HCT116 (cell line): ENCODE data around the gene VCPKMT. TPM values are rescaled to one million over a fixed set of nuclear protein-coding genes. Genes with fewer than 3 reads are reported as not detected.

Experiments
- ATAC-seq: fragments of 200-7000 bp; cut with Tn5 transposase; 2 replicates; pipeline ENCODE4 v1.9.1; 2020; ENCODE audit warnings: mild to moderate bottlenecking, moderate library complexity
- BruUV-seq: library from RNA; stranded (reverse); fragments of 400-500 nt; replicated peaks from 2 replicates; lab custom pipeline; 2021; lab: Mats Ljungman, UMichigan
- CTCF ChIA-PET: fragments of 300-600 bp; sonication (Branson Sonifier 250); formaldehyde crosslinking; loops from one replicate; lab custom pipeline; 2021; ENCODE audit warnings: antibody characterized with exemption; lab: Charles Lee
- POLR2A ChIA-PET: fragments of 300-600, 350-600 bp; sonication (Branson Sonifier 250); formaldehyde crosslinking; loops from one replicate; lab custom pipeline; 2021; ENCODE audit warnings: antibody characterized with exemption; lab: Charles Lee
- RAD21 ChIA-PET, 2 experiments: fragments of 300-600 bp; sonication (Branson Sonifier 250); formaldehyde crosslinking; loops; one replicate each; lab custom pipeline; 2023; ENCODE audit warnings: low total read pairs in 2 of 2; ENCODE audit not compliant: uncharacterized antibody in 2 of 2, unreplicated experiment in 2 of 2, low non-redundant PET in 1 of 2; lab: Charles Lee
- DNase-seq: peaks from one replicate; pipeline ENCODE4 v3.0.0-alpha.2; 2010; ENCODE audit warnings: low read depth, low spot score
- H2AFZ ChIP-seq: fragments of 200-600 bp; shearing (Covaris generic), sonication (generic); 2 replicates; pipeline ENCODE4 v1.6.1; 2017; ENCODE audit warnings: low read depth, mixed run types, mixed read lengths, antibody characterized with exemption, low read length; ENCODE audit not compliant: poor library complexity, severe bottlenecking
- H3K27ac ChIP-seq: 2 replicates; pipeline ENCODE4 v1.5.1; 2012; ENCODE audit warnings: low read depth, low read length
- H3K27me3 ChIP-seq: fragments of 200-600 bp; sonication (generic); 2 replicates; pipeline ENCODE4 v1.6.1; 2016; ENCODE audit warnings: mixed run types, low read length, mixed read lengths; ENCODE audit not compliant: insufficient read depth
- H3K36me3 ChIP-seq, 2 experiments: fragments of 200-500 bp in 1 of 2; fragments of 200-600 bp in 1 of 2; sonication (Bioruptor generic) in 1 of 2; sonication (generic) in 1 of 2; 2 replicates each; pipeline versions ENCODE4 v1.5.1 to v1.6.1; 2014 to 2016; ENCODE audit warnings: low read length in 2 of 2, inconsistent platforms in 1 of 2, mixed read lengths in 1 of 2, mixed run types in 1 of 2; ENCODE audit not compliant: insufficient read depth in 2 of 2, control insufficient read depth in 1 of 2
- H3K4me1 ChIP-seq, 2 experiments: fragments of 200-600 bp in 1 of 2; sonication (generic) in 1 of 2; 2 replicates each; pipeline versions ENCODE4 v1.5.1 to v1.6.1; 2012 to 2017; ENCODE audit warnings: low read length in 2 of 2, inconsistent platforms in 1 of 2, mild to moderate bottlenecking in 1 of 2, mixed read lengths in 1 of 2, mixed run types in 1 of 2, moderate library complexity in 1 of 2; ENCODE audit not compliant: insufficient read depth in 2 of 2, control insufficient read depth in 1 of 2
- H3K4me2 ChIP-seq: fragments of 200-600 bp; sonication (generic); 2 replicates; pipeline ENCODE4 v1.6.1; 2017; ENCODE audit warnings: mixed run types, low read length, mixed read lengths
- H3K4me3 ChIP-seq, 2 experiments: fragments of 200-600 bp in 1 of 2; sonication (generic) in 1 of 2; replicated peaks in 1 of 2; 2 replicates each; pipeline ENCODE4 v1.5.1; 2011 to 2016; ENCODE audit warnings: low read length in 2 of 2, control low read depth in 1 of 2, low read depth in 1 of 2, mild to moderate bottlenecking in 1 of 2, mixed read lengths in 1 of 2, mixed run types in 1 of 2
- H3K79me2 ChIP-seq: fragments of 200-600 bp; sonication (generic); 2 replicates; pipeline ENCODE4 v1.6.1; 2017; ENCODE audit warnings: mild to moderate bottlenecking, mixed run types, low read length, moderate library complexity, mixed read lengths; ENCODE audit not compliant: insufficient read depth
- H3K9ac ChIP-seq: fragments of 200-600 bp; sonication (generic); 2 replicates; pipeline ENCODE4 v1.6.1; 2016; ENCODE audit warnings: low read length, mixed read lengths
- H3K9me2 ChIP-seq: fragments of 200-600 bp; sonication (generic), shearing (Covaris generic); 2 replicates; pipeline ENCODE4 v1.6.1; 2017; ENCODE audit warnings: mixed run types, mild to moderate bottlenecking, moderate library complexity; ENCODE audit not compliant: insufficient read depth
- H3K9me3 ChIP-seq, 2 experiments: fragments of 200-500 bp in 1 of 2; fragments of 200-600 bp in 1 of 2; sonication (Bioruptor generic) in 1 of 2; sonication (generic) in 1 of 2; 2 replicates each; pipeline ENCODE4 v1.6.1; 2014 to 2017; ENCODE audit warnings: low read length in 2 of 2, mixed read lengths in 2 of 2, inconsistent platforms in 1 of 2, low read depth in 1 of 2, mild to moderate bottlenecking in 1 of 2, mixed run types in 1 of 2, moderate library complexity in 1 of 2; ENCODE audit not compliant: control insufficient read depth in 1 of 2, insufficient read depth in 1 of 2
- H4K20me1 ChIP-seq: fragments of 200-600 bp; sonication (generic), shearing (Covaris generic); 2 replicates; pipeline ENCODE4 v1.6.1; 2017; ENCODE audit warnings: mixed run types, mild to moderate bottlenecking, moderate library complexity; ENCODE audit not compliant: insufficient read depth
- CBX3 ChIP-seq: IDR thresholded peaks from 2 replicates; pipeline ENCODE4 v1.6.1; 2012; ENCODE audit warnings: low read depth
- CEBPB ChIP-seq: IDR thresholded peaks from 2 replicates; pipeline ENCODE4 v1.6.1; 2012; ENCODE audit warnings: low read depth
- EGR1 ChIP-seq: IDR thresholded peaks from 2 replicates; pipeline ENCODE4 v1.6.1; 2012; ENCODE audit warnings: low read depth
- EZH2 ChIP-seq: fragments of 200-600 bp; sonication (generic); IDR thresholded peaks from 2 replicates; pipeline ENCODE4 v1.6.1; 2017; ENCODE audit warnings: antibody characterized with exemption, mixed run types
- EZH2phosphoT487 ChIP-seq: fragments of 200-600 bp; IDR thresholded peaks from 2 replicates; pipeline ENCODE4 v1.6.1; 2018; ENCODE audit warnings: antibody characterized with exemption, borderline replicate concordance
- FOSL1 ChIP-seq: IDR thresholded peaks from 2 replicates; pipeline ENCODE4 v1.6.1; 2012; ENCODE audit warnings: low read depth
- JUND ChIP-seq: IDR thresholded peaks from 2 replicates; pipeline ENCODE4 v1.6.1; 2012
- POLR2A ChIP-seq: IDR thresholded peaks from 2 replicates; pipeline ENCODE4 v1.7.0; 2011; ENCODE audit warnings: borderline replicate concordance; ENCODE audit not compliant: insufficient read depth, insufficient read length; ENCODE audit errors: extremely low read depth
- POLR2AphosphoS5 ChIP-seq: IDR thresholded peaks from 2 replicates; pipeline ENCODE4 v1.6.1; 2011; ENCODE audit warnings: mild to moderate bottlenecking, low read depth, low read length, moderate library complexity
- RAD21 ChIP-seq: IDR thresholded peaks from 2 replicates; pipeline ENCODE4 v1.6.1; 2012; ENCODE audit warnings: low read depth, mild to moderate bottlenecking
- SIN3A ChIP-seq: IDR thresholded peaks from 2 replicates; pipeline ENCODE4 v1.6.1; 2012; ENCODE audit warnings: low read depth
- SRF ChIP-seq: IDR thresholded peaks from 2 replicates; pipeline ENCODE4 v1.6.1; 2012; ENCODE audit warnings: low read depth
- TCF7L2 ChIP-seq: IDR thresholded peaks from 2 replicates; pipeline ENCODE4 v1.7.0; 2011; ENCODE audit warnings: borderline replicate concordance, inconsistent platforms; ENCODE audit not compliant: insufficient read depth, insufficient read length; ENCODE audit errors: extremely low read depth
- YY1 ChIP-seq: IDR thresholded peaks from 2 replicates; pipeline ENCODE4 v1.6.1; 2011; ENCODE audit warnings: low read length, low read depth, moderate library complexity, mild to moderate bottlenecking; ENCODE audit not compliant: insufficient replicate concordance; ENCODE audit errors: extremely low read depth
- ZFX ChIP-seq: fragments of 450-650 bp; IDR thresholded peaks from 2 replicates; pipeline ENCODE4 v1.6.1; 2017
- ZNF274 ChIP-seq: fragments of 200-500 bp; sonication (Bioruptor generic); IDR thresholded peaks from 2 replicates; pipeline ENCODE4 v1.6.1; 2014; ENCODE audit warnings: mild to moderate bottlenecking, low read depth, low read length, inconsistent platforms
- intact Hi-C: fragments of 100-400 bp; cut with micrococcal nuclease; formaldehyde crosslinking; loops from 2 replicates; pipeline ENCODE4 v1.10.0; 2022
- total RNA-seq: library from RNA; stranded (reverse); gene quantifications from one replicate; pipeline ENCODE4 v1.2.1, GENCODE V29; 2021; ENCODE audit not compliant: unreplicated experiment
- TF ChIP-seq, protein P1 (sequence below), 3 experiments: fragments of 200-600 bp in 1 of 3; sonication (generic) in 1 of 3; IDR thresholded peaks in 2 of 3; conservative IDR thresholded peaks in 1 of 3; 2 replicates each; pipeline ENCODE4 v1.5.1; 2012 to 2017; ENCODE audit warnings: low read depth in 2 of 3, low read length in 2 of 3, antibody characterized with exemption in 1 of 3, borderline replicate concordance in 1 of 3, control low read depth in 1 of 3, mild to moderate bottlenecking in 1 of 3, mixed read lengths in 1 of 3, mixed run types in 1 of 3, moderate library complexity in 1 of 3; ENCODE audit not compliant: insufficient read depth in 1 of 3
- TF ChIP-seq, protein P2 (sequence below): IDR thresholded peaks from 2 replicates; pipeline ENCODE4 v1.6.1; 2012
- TF ChIP-seq, protein P3 (sequence below): IDR thresholded peaks from 2 replicates; pipeline ENCODE4 v1.6.1; 2012
- TF ChIP-seq, protein P4 (sequence below): IDR thresholded peaks from 2 replicates; pipeline ENCODE4 v1.6.1; 2011; ENCODE audit warnings: mild to moderate bottlenecking, low read length, moderate library complexity; ENCODE audit not compliant: insufficient replicate concordance; ENCODE audit errors: extremely low read depth

VCPKMT gene
- total RNA-seq, 1 experiment from 2014 or later = 9.7 TPM

DNA sequence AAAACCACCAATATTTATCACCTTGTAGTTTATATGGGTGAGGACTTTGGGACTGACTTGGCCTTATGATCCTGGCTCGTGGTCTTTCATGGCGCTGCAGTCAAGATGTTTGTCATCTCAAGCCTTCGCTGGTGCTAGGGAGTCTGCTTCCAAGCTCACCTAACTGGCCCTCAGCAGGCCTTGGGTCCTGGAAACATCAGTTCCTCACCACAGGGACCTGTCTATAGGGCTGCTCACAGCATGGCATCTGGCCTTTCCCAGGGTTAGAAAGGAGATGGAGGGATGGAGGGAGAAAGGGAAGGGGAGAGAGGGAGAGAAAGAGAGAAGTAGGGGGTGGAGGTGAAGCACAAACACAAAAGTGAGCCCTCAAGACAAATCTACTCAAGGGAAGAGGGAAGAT, 31.7 kb downstream of the VCPKMT start (continued):
- TF ChIP-seq, protein P1, sequence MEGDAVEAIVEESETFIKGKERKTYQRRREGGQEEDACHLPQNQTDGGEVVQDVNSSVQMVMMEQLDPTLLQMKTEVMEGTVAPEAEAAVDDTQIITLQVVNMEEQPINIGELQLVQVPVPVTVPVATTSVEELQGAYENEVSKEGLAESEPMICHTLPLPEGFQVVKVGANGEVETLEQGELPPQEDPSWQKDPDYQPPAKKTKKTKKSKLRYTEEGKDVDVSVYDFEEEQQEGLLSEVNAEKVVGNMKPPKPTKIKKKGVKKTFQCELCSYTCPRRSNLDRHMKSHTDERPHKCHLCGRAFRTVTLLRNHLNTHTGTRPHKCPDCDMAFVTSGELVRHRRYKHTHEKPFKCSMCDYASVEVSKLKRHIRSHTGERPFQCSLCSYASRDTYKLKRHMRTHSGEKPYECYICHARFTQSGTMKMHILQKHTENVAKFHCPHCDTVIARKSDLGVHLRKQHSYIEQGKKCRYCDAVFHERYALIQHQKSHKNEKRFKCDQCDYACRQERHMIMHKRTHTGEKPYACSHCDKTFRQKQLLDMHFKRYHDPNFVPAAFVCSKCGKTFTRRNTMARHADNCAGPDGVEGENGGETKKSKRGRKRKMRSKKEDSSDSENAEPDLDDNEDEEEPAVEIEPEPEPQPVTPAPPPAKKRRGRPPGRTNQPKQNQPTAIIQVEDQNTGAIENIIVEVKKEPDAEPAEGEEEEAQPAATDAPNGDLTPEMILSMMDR (IDR thresholded peaks at IDR 0.05 in 2 of 3, conservative IDR thresholded peaks at IDR 0.05 in 1 of 3; ENCODE audit: borderline replicate concordance in 1 of 3, insufficient read depth in 1 of 3, low read depth in 2 of 3, low read length in 2 of 3) = no peak
- TF ChIP-seq POLR2A = no peak

DNA sequence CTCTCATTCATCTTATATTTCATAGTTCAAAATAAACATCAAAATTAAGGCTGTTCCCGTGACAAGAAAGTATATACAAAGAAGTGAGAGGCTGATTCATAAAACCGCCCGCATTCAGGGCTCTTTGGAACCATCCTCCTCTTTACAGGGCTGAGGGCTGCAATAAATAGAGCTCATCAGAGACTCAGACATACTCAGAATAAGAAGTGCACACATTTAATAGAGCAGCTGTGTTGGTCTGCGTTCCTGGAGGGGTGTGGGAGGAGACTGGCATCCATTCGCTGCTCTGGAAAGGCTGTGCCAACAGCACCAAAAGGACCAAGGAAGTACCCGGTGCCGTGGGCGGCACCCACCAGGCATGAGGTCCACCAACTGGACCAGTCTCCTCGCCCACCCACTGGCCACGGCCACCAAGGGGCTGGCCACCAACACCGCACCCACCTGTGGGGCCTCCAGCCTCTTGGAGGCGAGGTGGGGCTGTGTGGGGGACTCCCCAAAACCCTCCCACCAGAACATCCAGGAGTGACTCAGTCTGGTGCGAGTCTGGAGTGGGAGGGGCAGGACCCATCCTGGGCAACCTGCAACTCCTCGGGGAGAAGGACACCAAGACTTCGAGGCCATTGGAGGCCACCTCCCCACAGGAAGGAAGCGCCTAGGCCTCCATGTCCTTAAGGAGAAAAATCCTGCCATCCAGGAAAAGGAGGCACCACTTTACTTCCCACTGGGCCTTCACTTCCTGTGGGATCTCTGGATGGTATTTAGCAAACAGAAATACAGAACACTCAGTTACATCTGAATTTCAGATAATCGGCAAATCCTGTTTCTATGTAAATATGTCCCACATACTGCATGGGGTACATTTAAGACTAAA, 32.7 kb downstream of the VCPKMT start:
- TF ChIP-seq ZFX = no peak
- no peak for TF ChIP-seq EZH2
- no peak for TF ChIP-seq SIN3A
- TF ChIP-seq, protein P2, sequence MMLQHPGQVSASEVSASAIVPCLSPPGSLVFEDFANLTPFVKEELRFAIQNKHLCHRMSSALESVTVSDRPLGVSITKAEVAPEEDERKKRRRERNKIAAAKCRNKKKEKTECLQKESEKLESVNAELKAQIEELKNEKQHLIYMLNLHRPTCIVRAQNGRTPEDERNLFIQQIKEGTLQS = no peak
- TF ChIP-seq FOSL1 = no peak
- no peak for TF ChIP-seq CBX3
- no peak for TF ChIP-seq POLR2AphosphoS5
- no peak for TF ChIP-seq EZH2phosphoT487
- no peak for TF ChIP-seq TCF7L2
- TF ChIP-seq POLR2A = no peak
- no peak for TF ChIP-seq RAD21
- TF ChIP-seq SRF = no peak
- no peak for TF ChIP-seq EGR1
- TF ChIP-seq, protein P3, sequence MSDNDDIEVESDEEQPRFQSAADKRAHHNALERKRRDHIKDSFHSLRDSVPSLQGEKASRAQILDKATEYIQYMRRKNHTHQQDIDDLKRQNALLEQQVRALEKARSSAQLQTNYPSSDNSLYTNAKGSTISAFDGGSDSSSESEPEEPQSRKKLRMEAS = no peak
- TF ChIP-seq, protein P4, sequence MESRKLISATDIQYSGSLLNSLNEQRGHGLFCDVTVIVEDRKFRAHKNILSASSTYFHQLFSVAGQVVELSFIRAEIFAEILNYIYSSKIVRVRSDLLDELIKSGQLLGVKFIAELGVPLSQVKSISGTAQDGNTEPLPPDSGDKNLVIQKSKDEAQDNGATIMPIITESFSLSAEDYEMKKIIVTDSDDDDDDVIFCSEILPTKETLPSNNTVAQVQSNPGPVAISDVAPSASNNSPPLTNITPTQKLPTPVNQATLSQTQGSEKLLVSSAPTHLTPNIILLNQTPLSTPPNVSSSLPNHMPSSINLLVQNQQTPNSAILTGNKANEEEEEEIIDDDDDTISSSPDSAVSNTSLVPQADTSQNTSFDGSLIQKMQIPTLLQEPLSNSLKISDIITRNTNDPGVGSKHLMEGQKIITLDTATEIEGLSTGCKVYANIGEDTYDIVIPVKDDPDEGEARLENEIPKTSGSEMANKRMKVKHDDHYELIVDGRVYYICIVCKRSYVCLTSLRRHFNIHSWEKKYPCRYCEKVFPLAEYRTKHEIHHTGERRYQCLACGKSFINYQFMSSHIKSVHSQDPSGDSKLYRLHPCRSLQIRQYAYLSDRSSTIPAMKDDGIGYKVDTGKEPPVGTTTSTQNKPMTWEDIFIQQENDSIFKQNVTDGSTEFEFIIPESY = no peak
- no peak for TF ChIP-seq JUND
- TF ChIP-seq ZNF274 = no peak
- no peak for TF ChIP-seq CEBPB
- no peak for TF ChIP-seq YY1
- no TSS peak for BruUV-seq
- ATAC-seq (no peak), DNase-seq (no peak)
- intact Hi-C loops = no loop called here
- H2AFZ ChIP-seq = no peak overlapping the region
- ChIA-PET CTCF (no interaction called here), POLR2A (no interaction called here), RAD21 (no interaction called here)
- no peak overlapping the region for H3K4me2 ChIP-seq
- no peak overlapping the region for H3K9ac ChIP-seq
- H3K36me3 ChIP-seq = no peaks in the 10 kb centered on the region
- H3K9me2 ChIP-seq = no peaks in the 10 kb centered on the region
- H3K27me3 ChIP-seq = no peaks in the 10 kb centered on the region
- no peaks in the 10 kb centered on the region for H3K9me3 ChIP-seq
- H3K79me2 ChIP-seq = no peaks in the 10 kb centered on the region
- no peak overlapping the region for H3K27ac ChIP-seq
- H4K20me1 ChIP-seq = no peaks in the 10 kb centered on the region
- no peak overlapping the region for H3K4me3 ChIP-seq
- no peaks in the 10 kb centered on the region for H3K4me1 ChIP-seq
